ENCODE measurements around the gene NKD1.

The NKD1 gene

GRCh38 chr16:50616386-50616785, 68.2 kb downstream of the NKD1 start:
- no peak for DNase-seq

GRCh38 chr16:50616883-50617645, 68.9 kb downstream of the NKD1 start:
- DNase-seq: no peak

GRCh38 chr16:50617646-50618184, 69.5 kb downstream of the NKD1 start:
- DNase-seq: no peak

GRCh38 chr16:50618238-50618918, 70.2 kb downstream of the NKD1 start:
- DNase-seq: no peak

GRCh38 chr16:50619702-50620491, 71.7 kb downstream of the NKD1 start:
- DNase-seq: no peak

GRCh38 chr16:50620646-50621451, 72.7 kb downstream of the NKD1 start:
- DNase-seq: no peak

GRCh38 chr16:50621452-50621792, 73.2 kb downstream of the NKD1 start:
- DNase-seq: no peak

GRCh38 chr16:50622029-50622428, 73.8 kb downstream of the NKD1 start:
- DNase-seq: no peak

- DNase-seq: no peak
Observed at GRCh38 chr16:50622643-50623369, 74.6 kb downstream of the NKD1 start.

- no peak for DNase-seq
Observed at GRCh38 chr16:50624449-50624970, 76.3 kb downstream of the NKD1 start.

GRCh38 chr16:50625374-50625773, 77.2 kb downstream of the NKD1 start:
- DNase-seq: no peak

- DNase-seq: no peak
Observed at GRCh38 chr16:50626868-50627267, 78.7 kb downstream of the NKD1 start.

- peak; percentile 51 for DNase-seq
Observed at GRCh38 chr16:50627419-50627818, 79.2 kb downstream of the NKD1 start.

- DNase-seq: no peak
Observed at GRCh38 chr16:50628156-50628802, 80.1 kb downstream of the NKD1 start.

- no peak for DNase-seq
Observed at GRCh38 chr16:50629334-50629733, 81.1 kb downstream of the NKD1 start.

GRCh38 chr16:50630394-50631020, 82.3 kb downstream of the NKD1 start:
- no peak for DNase-seq

- no peak for DNase-seq
Observed at GRCh38 chr16:50631249-50631984, 83.2 kb downstream of the NKD1 start.

GRCh38 chr16:50631985-50632576, 83.9 kb downstream of the NKD1 start:
- DNase-seq: no peak
